K562 (cell line): Measurements from ENCODE around the gene PCDHB15. TPM values are rescaled to one million over a fixed set of nuclear protein-coding genes. Genes with fewer than 3 reads are reported as not detected.
"Not testable (repeated sequence)": the region's sequence is repeated elsewhere in the genome, so short reads cannot be mapped to it uniquely, and the experiment has no call there.

Source experiments
- ATAC-seq: fragments of 200-7000 bp; cut with Tn5 transposase; 3 replicates; pipeline ENCODE4 v1.9.1; 2020; ENCODE audit warnings: moderate library complexity
- BruUV-seq: library from RNA; stranded (reverse); fragments of 400-500 nt; replicated peaks from 2 replicates; lab custom pipeline; 2021; lab: Mats Ljungman, UMichigan
- CTCF ChIA-PET: fragments of 300-600 bp; formaldehyde crosslinking; extraction: SDS; loops from one replicate; lab custom pipeline; 2021; ENCODE audit warnings: low intra/inter-chr PET ratio; lab: Yijun Ruan, JAX
- POLR2A ChIA-PET: fragments of 300-600, 350-650 bp; sonication (Branson Sonifier 250); formaldehyde crosslinking; extraction: SDS; loops from one replicate; lab custom pipeline; 2021; ENCODE audit warnings: antibody characterized with exemption, inconsistent platforms; lab: Yijun Ruan, JAX
- DNase-seq, 4 experiments: peaks; one replicate each; pipeline versions ENCODE4 v3.0.0 to v3.0.0-alpha.2; 2011 to 2018; ENCODE audit warnings: low spot score in 3 of 4, mixed read lengths in 3 of 4; ENCODE audit errors: extremely low read depth in 1 of 4
- FAIRE-seq: peaks from 2 replicates; lab custom pipeline; 2011; peaks lifted over from hg19 to GRCh38; lab: Jason Lieb, UNC
- H2AFZ ChIP-seq: 2 replicates; pipeline ENCODE4 v1.6.0; 2011; ENCODE audit warnings: low read depth, low read length, control low read depth, inconsistent platforms
- H3K27ac ChIP-seq: fragments of 200-600 bp; 3 replicates; pipeline ENCODE4 v1.8.0; 2011; ENCODE audit warnings: low read depth, mild to moderate bottlenecking, control low read depth, inconsistent platforms, low read length, moderate library complexity, mixed read lengths; ENCODE audit errors: extremely low read depth
- H3K27me3 ChIP-seq, 2 experiments: fragments of 300-600 bp in 1 of 2; 2 replicates in 1 of 2; 3 replicates in 1 of 2; pipeline versions ENCODE4 v1.6.0 to v1.8.0; 2011; ENCODE audit warnings: inconsistent platforms in 2 of 2, low read length in 2 of 2, mild to moderate bottlenecking in 1 of 2, mixed read lengths in 1 of 2, moderate library complexity in 1 of 2; ENCODE audit not compliant: control insufficient read depth in 2 of 2, insufficient read depth in 2 of 2
- H3K36me3 ChIP-seq: fragments of 300-600 bp; 3 replicates; pipeline ENCODE4 v1.8.0; 2011; ENCODE audit warnings: mild to moderate bottlenecking, low read length, inconsistent platforms; ENCODE audit not compliant: control insufficient read depth, insufficient read depth
- H3K4me1 ChIP-seq, 2 experiments: fragments of 200-600 bp in 1 of 2; replicated peaks in 1 of 2; 2 replicates in 1 of 2; 3 replicates in 1 of 2; pipeline versions ENCODE4 v1.5.1 to v1.8.0; 2011; ENCODE audit warnings: inconsistent platforms in 2 of 2, low read length in 2 of 2, mild to moderate bottlenecking in 1 of 2, mixed read lengths in 1 of 2, moderate library complexity in 1 of 2; ENCODE audit not compliant: control insufficient read depth in 2 of 2, insufficient read depth in 2 of 2
- H3K4me2 ChIP-seq: 2 replicates; pipeline ENCODE4 v1.6.1; 2011; ENCODE audit warnings: low read length, control low read depth, inconsistent platforms, mixed read lengths; ENCODE audit not compliant: insufficient read depth
- H3K4me3 ChIP-seq: fragments of 200-600 bp; sonication (generic), shearing (Covaris generic); 2 replicates; pipeline ENCODE4 v1.5.1; 2016; ENCODE audit warnings: control low read depth, inconsistent platforms
- H3K79me2 ChIP-seq: fragments of 200-600 bp; 3 replicates; pipeline ENCODE4 v1.8.0; 2011; ENCODE audit warnings: low read length, inconsistent platforms; ENCODE audit not compliant: control insufficient read depth, insufficient read depth
- H3K9ac ChIP-seq, 2 experiments: 2 replicates each; pipeline versions ENCODE4 v1.6.0 to v1.6.1; 2011; ENCODE audit warnings: low read depth in 2 of 2, low read length in 2 of 2, control low read depth in 1 of 2, inconsistent platforms in 1 of 2, mild to moderate bottlenecking in 1 of 2, mixed read lengths in 1 of 2; ENCODE audit not compliant: insufficient read depth in 1 of 2
- H3K9me1 ChIP-seq: one replicate; pipeline ENCODE4 v1.6.0; 2011; ENCODE audit warnings: inconsistent platforms, mild to moderate bottlenecking, low read length, moderate library complexity; ENCODE audit not compliant: control insufficient read depth, insufficient read depth
- H3K9me3 ChIP-seq: replicated peaks from 2 replicates; pipeline ENCODE4 v1.5.1; 2011; ENCODE audit warnings: low read depth, low read length, inconsistent platforms; ENCODE audit not compliant: control insufficient read depth, insufficient read depth
- H4K20me1 ChIP-seq: replicated peaks from 2 replicates; pipeline ENCODE4 v1.6.1; 2011; ENCODE audit warnings: low read length, inconsistent platforms, mixed read lengths; ENCODE audit not compliant: control insufficient read depth, insufficient read depth
- SIX5 ChIP-seq, 2 experiments: IDR thresholded peaks; 2 replicates each; pipeline ENCODE4 v1.6.1; 2011; ENCODE audit warnings: low read length in 2 of 2, borderline replicate concordance in 1 of 2, low read depth in 1 of 2, mild to moderate bottlenecking in 1 of 2, moderate library complexity in 1 of 2; ENCODE audit not compliant: insufficient read depth in 1 of 2
- WGBS: fragments of 100-300 bp; shearing (Covaris generic); methylation state at CpG from one replicate; pipeline ENCODE4 v1.1.6; 2016; ENCODE audit warnings: low coverage, mixed read lengths; ENCODE audit not compliant: insufficient coverage; ENCODE audit errors: missing lambda C conversion rate; 5-methylcytosine and 5-hydroxymethylcytosine counted together
- in situ Hi-C: fragments of 300-500 bp; cut with MboI; formaldehyde crosslinking; loops from 4 replicates; pipeline ENCODE4 v1.15.0; 2018; ENCODE audit warnings: inconsistent platforms, mixed read lengths
- intact Hi-C: fragments of 100-400 bp; cut with micrococcal nuclease; formaldehyde crosslinking; loops from 2 replicates; pipeline ENCODE4 v1.14.2; 2022
- polyA plus RNA-seq, 8 experiments: library from polyadenylated mRNA; depleted of rRNA in 4 of 8; stranded (reverse) in 5 of 8; unstranded in 3 of 8; fragments of >200 nt; fragmentation: Nextera tagmentation in 2 of 8; fragmentation: Illumina TruSeq in 1 of 8; extraction: Ambion mirVana in 2 of 8; extraction: Trizol in 1 of 8; gene quantifications; 2 replicates each; pipeline versions ENCODE4 v1.2.1 to v1.2.3, GENCODE V29; 2011 to 2014; ENCODE audit warnings: inconsistent platforms in 1 of 8, missing spikeins in 1 of 8
- total RNA-seq, 7 experiments: library from RNA; depleted of rRNA in 6 of 7; stranded (reverse); fragments of >200 nt in 6 of 7; fragmentation: Illumina TruSeq in 2 of 7; extraction: Trizol in 2 of 7; gene quantifications; 2 replicates each; pipeline versions ENCODE4 v1.2.1 to v1.2.3, GENCODE V29; 2011 to 2021; ENCODE audit warnings: low replicate concordance in 1 of 7
- TF ChIP-seq, protein P1 (sequence below), 2 experiments: fragments of 450-650 bp; formaldehyde crosslinking in 1 of 2; IDR thresholded peaks; 2 replicates each; pipeline versions ENCODE4 v1.4.0 to v1.6.1; 2014 to 2020; ENCODE audit warnings: mild to moderate bottlenecking in 2 of 2, borderline replicate concordance in 1 of 2, low read depth in 1 of 2
- TF ChIP-seq, protein P2 (sequence below): sonication (generic); formaldehyde crosslinking; IDR thresholded peaks from 2 replicates; pipeline ENCODE4 v1.9.0; 2022; ENCODE audit warnings: mild to moderate bottlenecking, missing genetic modification reagents
- TF ChIP-seq, protein P3 (sequence below): fragments of 450-650 bp; conservative IDR thresholded peaks from 2 replicates; pipeline ENCODE4 v1.6.1; 2016; ENCODE audit warnings: missing genetic modification characterization, low read depth, mild to moderate bottlenecking, control low read depth, missing compliant biosample characterization

PCDHB15 gene
- total and polyA plus RNA-seq, 9 of the 15 experiments (the other 6 are each of a cell fraction or from before 2014, with no cell fraction given) = 0.04 to 0.15 (median 0.07) TPM; not detected in 5

DNA sequence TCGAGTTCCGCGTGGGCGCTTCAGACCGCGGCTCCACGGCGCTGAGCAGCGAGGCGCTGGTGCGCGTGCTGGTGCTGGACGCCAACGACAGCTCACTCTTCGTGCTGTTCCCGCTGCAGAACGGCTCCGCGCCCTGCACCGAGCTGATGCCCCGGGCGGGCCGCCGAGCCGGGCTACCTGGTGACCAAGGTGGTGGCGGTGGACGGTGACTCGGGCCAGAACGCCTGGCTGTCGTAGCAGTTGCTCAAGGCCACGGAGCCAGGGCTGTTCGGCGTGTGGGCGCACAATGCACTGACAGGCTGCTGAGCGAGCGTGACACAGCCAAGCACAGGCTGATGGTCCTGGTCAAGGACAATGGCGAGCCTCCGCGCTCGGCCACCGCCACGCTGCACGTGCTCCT, 3.7 kb upstream of the PCDHB15 start (continued):
- TF ChIP-seq, protein P1, sequence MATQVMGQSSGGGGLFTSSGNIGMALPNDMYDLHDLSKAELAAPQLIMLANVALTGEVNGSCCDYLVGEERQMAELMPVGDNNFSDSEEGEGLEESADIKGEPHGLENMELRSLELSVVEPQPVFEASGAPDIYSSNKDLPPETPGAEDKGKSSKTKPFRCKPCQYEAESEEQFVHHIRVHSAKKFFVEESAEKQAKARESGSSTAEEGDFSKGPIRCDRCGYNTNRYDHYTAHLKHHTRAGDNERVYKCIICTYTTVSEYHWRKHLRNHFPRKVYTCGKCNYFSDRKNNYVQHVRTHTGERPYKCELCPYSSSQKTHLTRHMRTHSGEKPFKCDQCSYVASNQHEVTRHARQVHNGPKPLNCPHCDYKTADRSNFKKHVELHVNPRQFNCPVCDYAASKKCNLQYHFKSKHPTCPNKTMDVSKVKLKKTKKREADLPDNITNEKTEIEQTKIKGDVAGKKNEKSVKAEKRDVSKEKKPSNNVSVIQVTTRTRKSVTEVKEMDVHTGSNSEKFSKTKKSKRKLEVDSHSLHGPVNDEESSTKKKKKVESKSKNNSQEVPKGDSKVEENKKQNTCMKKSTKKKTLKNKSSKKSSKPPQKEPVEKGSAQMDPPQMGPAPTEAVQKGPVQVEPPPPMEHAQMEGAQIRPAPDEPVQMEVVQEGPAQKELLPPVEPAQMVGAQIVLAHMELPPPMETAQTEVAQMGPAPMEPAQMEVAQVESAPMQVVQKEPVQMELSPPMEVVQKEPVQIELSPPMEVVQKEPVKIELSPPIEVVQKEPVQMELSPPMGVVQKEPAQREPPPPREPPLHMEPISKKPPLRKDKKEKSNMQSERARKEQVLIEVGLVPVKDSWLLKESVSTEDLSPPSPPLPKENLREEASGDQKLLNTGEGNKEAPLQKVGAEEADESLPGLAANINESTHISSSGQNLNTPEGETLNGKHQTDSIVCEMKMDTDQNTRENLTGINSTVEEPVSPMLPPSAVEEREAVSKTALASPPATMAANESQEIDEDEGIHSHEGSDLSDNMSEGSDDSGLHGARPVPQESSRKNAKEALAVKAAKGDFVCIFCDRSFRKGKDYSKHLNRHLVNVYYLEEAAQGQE (IDR thresholded peaks at IDR 0.05; ENCODE audit: borderline replicate concordance) = no peak
- TF ChIP-seq, protein P1 (CRISPR knock-in tag; IDR thresholded peaks at IDR 0.05; ENCODE audit: low read depth) = no peak
- TF ChIP-seq SIX5 (IDR thresholded peaks at IDR 0.05; ENCODE audit: borderline replicate concordance in 1 of 2, insufficient read depth in 1 of 2, low read depth in 1 of 2, low read length in 2 of 2) = no peak
- TF ChIP-seq, protein P2, sequence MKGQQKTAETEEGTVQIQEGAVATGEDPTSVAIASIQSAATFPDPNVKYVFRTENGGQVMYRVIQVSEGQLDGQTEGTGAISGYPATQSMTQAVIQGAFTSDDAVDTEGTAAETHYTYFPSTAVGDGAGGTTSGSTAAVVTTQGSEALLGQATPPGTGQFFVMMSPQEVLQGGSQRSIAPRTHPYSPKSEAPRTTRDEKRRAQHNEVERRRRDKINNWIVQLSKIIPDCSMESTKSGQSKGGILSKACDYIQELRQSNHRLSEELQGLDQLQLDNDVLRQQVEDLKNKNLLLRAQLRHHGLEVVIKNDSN (CRISPR knock-in tag) = no peak
- TF ChIP-seq, protein P3, sequence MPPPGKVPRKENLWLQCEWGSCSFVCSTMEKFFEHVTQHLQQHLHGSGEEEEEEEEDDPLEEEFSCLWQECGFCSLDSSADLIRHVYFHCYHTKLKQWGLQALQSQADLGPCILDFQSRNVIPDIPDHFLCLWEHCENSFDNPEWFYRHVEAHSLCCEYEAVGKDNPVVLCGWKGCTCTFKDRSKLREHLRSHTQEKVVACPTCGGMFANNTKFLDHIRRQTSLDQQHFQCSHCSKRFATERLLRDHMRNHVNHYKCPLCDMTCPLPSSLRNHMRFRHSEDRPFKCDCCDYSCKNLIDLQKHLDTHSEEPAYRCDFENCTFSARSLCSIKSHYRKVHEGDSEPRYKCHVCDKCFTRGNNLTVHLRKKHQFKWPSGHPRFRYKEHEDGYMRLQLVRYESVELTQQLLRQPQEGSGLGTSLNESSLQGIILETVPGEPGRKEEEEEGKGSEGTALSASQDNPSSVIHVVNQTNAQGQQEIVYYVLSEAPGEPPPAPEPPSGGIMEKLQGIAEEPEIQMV (tag) = no peak

DNA sequence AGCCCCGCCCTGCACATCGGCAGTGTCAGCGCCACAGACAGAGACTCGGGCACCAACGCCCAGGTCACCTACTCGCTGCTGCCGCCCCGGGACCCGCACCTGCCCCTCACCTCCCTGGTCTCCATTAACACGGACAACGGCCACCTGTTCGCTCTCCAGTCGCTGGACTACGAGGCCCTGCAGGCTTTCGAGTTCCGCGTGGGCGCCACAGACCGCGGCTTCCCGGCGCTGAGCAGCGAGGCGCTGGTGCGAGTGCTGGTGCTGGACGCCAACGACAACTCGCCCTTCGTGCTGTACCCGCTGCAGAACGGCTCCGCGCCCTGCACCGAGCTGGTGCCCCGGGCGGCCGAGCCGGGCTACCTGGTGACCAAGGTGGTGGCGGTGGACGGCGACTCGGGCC, 1.8 kb downstream of the PCDHB15 start:
- in situ Hi-C loops, H4K20me1 ChIP-seq, H3K4me1 ChIP-seq, H2AFZ ChIP-seq, POLR2A ChIA-PET, H3K36me3 ChIP-seq, H3K9me3 ChIP-seq, H3K4me2 ChIP-seq, H3K9ac ChIP-seq, FAIRE-seq, H3K79me2 ChIP-seq, H3K27ac ChIP-seq, intact Hi-C loops, H3K27me3 ChIP-seq, H3K9me1 ChIP-seq, BruUV-seq, H3K4me3 ChIP-seq, CTCF ChIA-PET, ATAC-seq, DNase-seq: not testable (repeated sequence)
- 29% methylated on average over 12 of the region's 42 CpGs for WGBS
